GM18870 (cell line): Measurements from ENCODE around the gene BORCS5.
"Not testable (repeated sequence)": the region's sequence is repeated elsewhere in the genome, so short reads cannot be mapped to it uniquely, and the experiment has no call there.

Experiments used
- ATAC-seq: cut with Tn5 transposase; IDR thresholded peaks from one replicate; pipeline ENCODE4 v1.9.1; 2021; ENCODE audit warnings: moderate library complexity; ENCODE audit not compliant: unreplicated experiment

BORCS5 gene

GRCh38 chr12:12351468-12352185 lies 5.3 kb upstream of the BORCS5 start:
- ATAC-seq = not testable (repeated sequence)

- no peak for ATAC-seq
These were observed 3.6 kb upstream of the BORCS5 start for GRCh38 chr12:12353276-12353675.

GRCh38 chr12:12353807-12354206 lies 3.1 kb upstream of the BORCS5 start:
- no peak for ATAC-seq

GRCh38 chr12:12356467-12356895 lies 397 bp upstream of the BORCS5 start:
- no peak for ATAC-seq

- ATAC-seq = no peak
These were observed 1.0 kb downstream of the BORCS5 start for GRCh38 chr12:12357719-12358461.

GRCh38 chr12:12358528-12358927 lies 1.6 kb downstream of the BORCS5 start:
- no peak for ATAC-seq

DNA sequence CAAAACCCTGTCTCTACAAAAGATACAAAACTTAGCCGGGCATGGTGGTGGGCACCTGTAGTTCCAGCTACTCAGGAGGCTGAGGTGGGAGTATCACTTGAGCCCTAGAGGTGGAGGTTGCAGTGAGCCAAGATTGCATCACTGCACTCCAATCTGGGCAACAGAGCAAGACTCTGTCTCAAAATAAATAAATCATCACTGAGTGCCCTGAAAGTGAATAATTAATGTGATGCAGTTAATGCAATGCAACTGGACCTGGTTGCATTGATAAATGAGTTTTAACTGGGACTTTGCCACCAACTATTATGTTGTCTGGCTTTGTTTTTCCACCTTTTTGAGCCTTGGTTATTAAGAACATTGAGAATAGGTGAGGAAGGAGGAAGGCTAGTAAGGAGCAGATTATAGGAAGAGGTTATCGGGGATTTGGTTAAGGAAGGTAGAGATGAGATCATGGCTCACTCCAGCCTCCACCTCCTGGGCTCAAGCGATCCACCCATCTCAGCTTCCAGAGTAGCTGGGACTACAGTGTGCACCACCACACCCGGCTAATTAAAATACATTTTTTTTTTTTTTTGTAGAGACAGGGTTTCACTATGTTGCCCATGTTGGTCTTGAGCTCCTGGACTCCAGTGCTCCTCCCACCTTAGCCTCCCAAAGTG lies 8.0 kb downstream of the BORCS5 start:
- no peak for ATAC-seq

- ATAC-seq = no peak
These were observed 8.5 kb downstream of the BORCS5 start for GRCh38 chr12:12365446-12365802.

DNA sequence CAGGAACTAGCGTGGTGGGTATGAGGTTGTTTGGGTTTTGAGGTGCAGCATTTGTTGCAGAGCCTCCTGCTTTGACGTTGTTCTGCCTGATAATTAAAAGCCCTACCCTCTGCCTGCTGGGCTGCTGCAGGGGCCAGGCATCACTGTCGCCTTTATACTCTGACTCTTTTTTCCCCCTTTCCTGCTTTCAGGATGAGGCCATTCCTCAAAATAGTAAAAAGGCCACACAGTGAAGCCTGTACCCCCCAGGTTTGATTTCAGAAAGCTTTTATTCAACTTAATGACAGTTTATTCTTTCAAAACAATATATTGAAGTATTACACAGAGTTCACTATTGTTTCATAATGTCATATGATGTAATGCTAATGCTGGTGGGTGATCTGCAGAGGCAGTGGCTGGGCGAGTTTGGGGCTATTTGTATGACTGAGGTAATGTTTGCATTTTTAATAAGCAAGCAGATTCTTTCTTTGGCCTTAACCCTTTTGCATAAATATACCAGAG lies 9.1 kb downstream of the BORCS5 start:
- no peak for ATAC-seq

DNA sequence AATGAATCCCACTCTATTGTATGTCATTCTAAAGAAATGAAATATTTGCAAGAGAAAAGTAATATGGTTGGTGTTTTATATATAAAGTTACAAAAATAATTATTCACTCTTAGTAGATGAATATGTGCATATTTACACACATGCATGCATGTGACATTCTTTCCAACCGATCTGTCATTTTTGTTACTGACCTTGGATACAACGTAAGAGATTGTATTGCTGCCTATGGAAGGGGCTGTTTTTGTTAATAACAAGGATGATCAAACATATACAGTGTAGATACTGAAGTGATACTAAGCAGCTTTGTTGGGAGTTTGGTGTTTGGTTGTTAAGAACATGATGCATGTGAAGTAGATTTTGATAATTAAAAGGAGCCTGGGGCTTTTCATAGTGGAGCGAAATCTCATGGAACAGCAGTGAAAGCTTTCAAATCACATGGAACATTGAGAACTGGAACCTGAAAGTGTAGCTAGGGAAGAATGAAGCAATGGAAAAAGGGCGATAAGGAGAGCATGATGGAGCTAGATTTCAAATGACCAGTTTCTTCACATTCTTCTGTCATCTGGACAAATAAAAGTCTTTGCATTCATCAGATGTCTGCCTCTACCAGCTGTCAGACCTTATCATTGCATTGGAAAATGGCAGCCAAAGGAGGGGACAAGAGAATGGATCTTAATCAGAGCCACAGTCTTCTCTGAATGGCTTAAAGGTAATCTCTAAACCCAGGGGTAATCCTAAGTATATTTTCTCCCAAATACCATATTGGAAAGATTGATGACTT lies 10.0 kb downstream of the BORCS5 start:
- ATAC-seq = no peak

- ATAC-seq = no peak
These were observed 10.7 kb downstream of the BORCS5 start for GRCh38 chr12:12367482-12367998.

GRCh38 chr12:12372946-12373722 lies 16.3 kb downstream of the BORCS5 start:
- ATAC-seq = no peak

- ATAC-seq = no peak
These were observed 20.0 kb downstream of the BORCS5 start for GRCh38 chr12:12376646-12377448.

DNA sequence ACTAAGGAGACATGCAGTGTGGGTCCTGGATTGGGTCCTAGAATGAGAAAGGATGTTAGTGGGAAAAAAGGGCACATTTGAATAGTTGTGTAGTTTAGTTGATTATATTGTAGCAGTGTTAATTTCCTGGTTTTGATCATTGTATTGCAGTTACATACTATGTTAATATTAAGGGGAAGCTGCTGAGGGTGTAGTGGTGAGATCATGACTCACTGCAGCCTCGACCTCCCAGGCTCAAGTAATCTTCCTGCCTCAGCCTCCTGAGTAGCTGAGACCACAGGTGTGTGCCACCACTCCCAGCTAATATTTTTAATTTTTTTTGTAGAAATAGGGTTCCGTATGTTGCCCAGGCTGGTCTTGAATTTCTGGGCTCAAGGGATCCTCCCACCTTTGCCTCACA lies 21.7 kb downstream of the BORCS5 start:
- ATAC-seq = no peak

DNA sequence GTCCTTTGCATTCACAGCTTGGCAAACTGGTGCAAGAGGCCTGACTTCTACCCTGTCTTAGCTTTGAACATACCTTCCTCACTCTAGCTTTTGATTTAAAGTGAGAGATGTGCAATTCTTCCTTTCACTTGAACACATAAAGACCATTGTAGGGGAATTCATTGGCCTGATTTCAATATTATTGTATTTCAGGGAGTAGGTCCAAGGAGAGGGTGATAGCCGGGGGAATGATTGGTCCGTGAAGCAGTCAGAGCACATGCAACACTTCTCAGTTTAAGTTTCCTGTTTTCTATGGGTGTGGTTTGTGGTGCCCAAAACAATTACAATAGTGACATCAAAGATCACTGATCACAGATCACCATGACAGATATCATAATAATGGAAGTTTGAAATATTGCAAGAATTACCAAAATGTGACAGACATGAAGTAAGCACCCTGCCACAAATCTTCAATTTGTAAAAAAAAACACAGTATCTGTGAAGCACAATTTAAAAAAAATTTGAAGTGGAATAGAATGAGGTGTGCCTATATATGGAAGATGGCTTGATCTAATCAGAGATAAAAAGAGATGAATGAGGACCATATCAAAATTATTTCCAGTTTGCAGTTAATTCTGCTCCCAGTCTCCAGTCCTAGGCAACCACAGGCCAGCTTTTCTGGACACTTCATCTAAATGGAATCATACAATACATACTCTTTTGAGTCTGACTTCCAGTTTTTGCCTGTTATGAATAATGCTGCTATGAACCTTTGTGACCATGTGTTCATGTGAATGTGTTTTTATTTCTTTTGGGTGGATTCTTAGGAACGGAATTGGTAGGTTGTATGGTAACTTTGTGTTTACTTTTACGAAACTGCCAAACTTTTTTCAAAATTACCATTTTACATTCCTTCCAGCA lies 23.2 kb downstream of the BORCS5 start:
- ATAC-seq = peak; percentile 57

- ATAC-seq = no peak
These were observed 24.2 kb downstream of the BORCS5 start for GRCh38 chr12:12380949-12381593.

GRCh38 chr12:12381982-12382381 lies 25.1 kb downstream of the BORCS5 start:
- ATAC-seq = no peak
